Spleen (tissue), 7 donors: Measurements from ENCODE around the gene PWP2.
"Not testable (repeated sequence)": the region's sequence is repeated elsewhere in the genome, so short reads cannot be mapped to it uniquely, and the experiment has no call there.

Source experiments
- POLR2A ChIP-seq, 3 donors: fragments of 450-650 bp; IDR thresholded peaks; one replicate each; pipeline ENCODE4 v1.5.1; 2017; ENCODE audit warnings: antibody characterized with exemption in 3 of 3, mild to moderate bottlenecking in 1 of 3
- POLR2AphosphoS5 ChIP-seq, 3 donors: sonication (generic); formaldehyde crosslinking; IDR thresholded peaks; one replicate each; pipeline ENCODE4 v1.5.1; 2017; ENCODE audit warnings: antibody characterized with exemption in 3 of 3
- TF ChIP-seq, protein P1 (sequence below), 11 experiments: fragments of 200-600 bp in 7 of 11; fragments of 450-650 bp in 4 of 11; sonication (generic) in 4 of 11; IDR thresholded peaks in 8 of 11; conservative IDR thresholded peaks in 3 of 11; 1 replicate in 7 of 11; 2 replicates in 4 of 11; pipeline versions ENCODE4 v1.4.0 to v1.8.0; 2016 to 2021; ENCODE audit warnings: antibody characterized with exemption in 11 of 11, inconsistent platforms in 4 of 11, mild to moderate bottlenecking in 1 of 11
- donor health status: DM: no; HTN: no; CAD: no; lungs with moderate emphysema.
- donor health status: DM: no; HTN: no; CAD: no.
- donor health status: DM: no; HTN: no; CAD: no.

DNA sequence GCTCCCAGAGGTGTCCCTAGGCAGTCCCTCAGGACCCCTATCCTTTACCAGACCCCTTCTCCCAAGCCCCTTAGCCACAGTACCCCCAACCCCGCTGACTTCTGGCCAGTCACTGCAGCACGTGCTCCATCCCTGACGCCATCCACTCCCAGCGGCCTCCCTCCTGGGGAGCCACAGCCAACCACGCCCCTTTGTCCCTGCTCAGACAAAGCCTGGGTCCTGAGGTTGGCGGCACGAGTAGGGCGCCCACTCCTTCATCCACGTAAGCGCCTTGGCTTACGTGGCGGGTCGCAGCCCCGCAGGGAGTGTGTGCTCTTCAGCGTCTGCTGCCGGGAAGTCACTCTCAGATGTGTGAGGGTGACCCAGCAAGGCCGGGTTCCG lies 33.3 kb downstream of the PWP2 start:
- TF ChIP-seq, protein P1, sequence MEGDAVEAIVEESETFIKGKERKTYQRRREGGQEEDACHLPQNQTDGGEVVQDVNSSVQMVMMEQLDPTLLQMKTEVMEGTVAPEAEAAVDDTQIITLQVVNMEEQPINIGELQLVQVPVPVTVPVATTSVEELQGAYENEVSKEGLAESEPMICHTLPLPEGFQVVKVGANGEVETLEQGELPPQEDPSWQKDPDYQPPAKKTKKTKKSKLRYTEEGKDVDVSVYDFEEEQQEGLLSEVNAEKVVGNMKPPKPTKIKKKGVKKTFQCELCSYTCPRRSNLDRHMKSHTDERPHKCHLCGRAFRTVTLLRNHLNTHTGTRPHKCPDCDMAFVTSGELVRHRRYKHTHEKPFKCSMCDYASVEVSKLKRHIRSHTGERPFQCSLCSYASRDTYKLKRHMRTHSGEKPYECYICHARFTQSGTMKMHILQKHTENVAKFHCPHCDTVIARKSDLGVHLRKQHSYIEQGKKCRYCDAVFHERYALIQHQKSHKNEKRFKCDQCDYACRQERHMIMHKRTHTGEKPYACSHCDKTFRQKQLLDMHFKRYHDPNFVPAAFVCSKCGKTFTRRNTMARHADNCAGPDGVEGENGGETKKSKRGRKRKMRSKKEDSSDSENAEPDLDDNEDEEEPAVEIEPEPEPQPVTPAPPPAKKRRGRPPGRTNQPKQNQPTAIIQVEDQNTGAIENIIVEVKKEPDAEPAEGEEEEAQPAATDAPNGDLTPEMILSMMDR (IDR thresholded peaks at IDR 0.05 in 8 of 11, conservative IDR thresholded peaks at IDR 0.05 in 3 of 11) = not testable (repeated sequence)
- not testable (repeated sequence) for TF ChIP-seq POLR2A, POLR2AphosphoS5 (IDR thresholded peaks at IDR 0.05)
